Spleen (tissue), 11 donors: ENCODE results near the gene CEACAM5. TPM values are rescaled to one million over a fixed set of nuclear protein-coding genes. Genes with fewer than 3 reads are reported as not detected.
A peak's percentile ranks its signal among the peaks of the same experiment; 100 is the strongest.

Source experiments
- DNase-seq: peaks from one replicate; pipeline ENCODE4 v3.0.0-alpha.2; 2020
- H3K27ac ChIP-seq, 8 donors: fragments of 200-600 bp; sonication (generic) in 7 of 8; 1 replicate in 4 of 8; 2 replicates in 4 of 8; pipeline versions ENCODE4 v1.5.0 to v1.8.0; 2016 to 2021; ENCODE audit warnings: inconsistent platforms in 4 of 8, mild to moderate bottlenecking in 4 of 8, moderate library complexity in 1 of 8
- H3K27me3 ChIP-seq, 7 donors: fragments of 200-600 bp; sonication (generic) in 6 of 7; replicated peaks in 1 of 7; 1 replicate in 4 of 7; 2 replicates in 3 of 7; pipeline versions ENCODE4 v1.5.0 to v1.8.0; 2016 to 2021; ENCODE audit warnings: inconsistent platforms in 3 of 7, mild to moderate bottlenecking in 1 of 7
- H3K36me3 ChIP-seq, 6 donors: fragments of 200-600 bp; sonication (generic) in 5 of 6; 1 replicate in 4 of 6; 2 replicates in 2 of 6; pipeline versions ENCODE4 v1.5.0 to v1.8.0; 2016 to 2021; ENCODE audit warnings: inconsistent platforms in 2 of 6
- H3K4me1 ChIP-seq, 6 donors: fragments of 200-600 bp; sonication (generic) in 5 of 6; 1 replicate in 3 of 6; 2 replicates in 3 of 6; pipeline versions ENCODE4 v1.5.0 to v1.8.0; 2016 to 2021; ENCODE audit warnings: inconsistent platforms in 3 of 6
- H3K4me3 ChIP-seq, 8 donors: fragments of 200-600 bp; sonication (generic) in 7 of 8; 1 replicate in 4 of 8; 2 replicates in 4 of 8; pipeline versions ENCODE4 v1.5.0 to v1.8.0; 2016 to 2021; ENCODE audit warnings: inconsistent platforms in 4 of 8, mild to moderate bottlenecking in 4 of 8, moderate library complexity in 2 of 8
- H3K9me3 ChIP-seq, 8 donors: fragments of 200-600 bp; sonication (generic) in 7 of 8; 1 replicate in 4 of 8; 2 replicates in 4 of 8; pipeline versions ENCODE4 v1.5.0 to v1.8.0; 2016 to 2021; ENCODE audit warnings: inconsistent platforms in 4 of 8
- POLR2A ChIP-seq, 3 donors: fragments of 450-650 bp; IDR thresholded peaks; one replicate each; pipeline ENCODE4 v1.5.1; 2017; ENCODE audit warnings: antibody characterized with exemption in 3 of 3, mild to moderate bottlenecking in 1 of 3
- POLR2AphosphoS5 ChIP-seq, 3 donors: sonication (generic); formaldehyde crosslinking; IDR thresholded peaks; one replicate each; pipeline ENCODE4 v1.5.1; 2017; ENCODE audit warnings: antibody characterized with exemption in 3 of 3
- WGBS, 5 donors: extraction: QIAGEN DNeasy Blood & Tissue Kit in 3 of 5; methylation state at CpG; one replicate each; pipeline versions ENCODE4 v1.1.5 to v1.1.7; 2013 to 2018; 5-methylcytosine and 5-hydroxymethylcytosine counted together
- intact Hi-C: fragments of 100-400 bp; cut with DNase I; formaldehyde crosslinking; loops from one replicate; pipeline ENCODE4 v1.15.0; 2023; ENCODE audit warnings: low total_unique reads
- polyA plus RNA-seq, 3 donors: library from polyadenylated mRNA; stranded (reverse); fragments of 200-250 nt; gene quantifications; one replicate each; pipeline ENCODE4 v1.2.1, GENCODE V29; 2013
- total RNA-seq, 7 donors: library from RNA; depleted of rRNA in 3 of 7; stranded (reverse); fragments of >200 nt in 3 of 7; fragmentation: NEBNext Ultra II Directional in 4 of 7; extraction: Animal tissue kit (Norgen Biotek cat#: 25700) in 4 of 7; gene quantifications; one replicate each; pipeline versions ENCODE4 v1.1.0 to v1.2.1, GENCODE V29; 2016 to 2021
- TF ChIP-seq, protein P1 (sequence below), 11 experiments: fragments of 200-600 bp in 7 of 11; fragments of 450-650 bp in 4 of 11; sonication (generic) in 4 of 11; IDR thresholded peaks in 8 of 11; conservative IDR thresholded peaks in 3 of 11; 1 replicate in 7 of 11; 2 replicates in 4 of 11; pipeline versions ENCODE4 v1.4.0 to v1.8.0; 2016 to 2021; ENCODE audit warnings: antibody characterized with exemption in 11 of 11, inconsistent platforms in 4 of 11, mild to moderate bottlenecking in 1 of 11
- donor health status: healthy with polysubstance abuse.
- donor health status: DM: no; HTN: no; CAD: no; lungs with moderate emphysema.
- donor health status: DM: no; HTN: no; CAD: no.
- donor health status: Bipolar disorder and iron deficiency.
- donor health status: healthy.
- donor health status: DM: no; HTN: no; CAD: no.
- donor health status: DM: yes; HTN: yes; CAD: no.

The CEACAM5 gene
- total and polyA plus RNA-seq, 10 donors = 0.60 to 0.61 TPM; not detected in 8

DNA sequence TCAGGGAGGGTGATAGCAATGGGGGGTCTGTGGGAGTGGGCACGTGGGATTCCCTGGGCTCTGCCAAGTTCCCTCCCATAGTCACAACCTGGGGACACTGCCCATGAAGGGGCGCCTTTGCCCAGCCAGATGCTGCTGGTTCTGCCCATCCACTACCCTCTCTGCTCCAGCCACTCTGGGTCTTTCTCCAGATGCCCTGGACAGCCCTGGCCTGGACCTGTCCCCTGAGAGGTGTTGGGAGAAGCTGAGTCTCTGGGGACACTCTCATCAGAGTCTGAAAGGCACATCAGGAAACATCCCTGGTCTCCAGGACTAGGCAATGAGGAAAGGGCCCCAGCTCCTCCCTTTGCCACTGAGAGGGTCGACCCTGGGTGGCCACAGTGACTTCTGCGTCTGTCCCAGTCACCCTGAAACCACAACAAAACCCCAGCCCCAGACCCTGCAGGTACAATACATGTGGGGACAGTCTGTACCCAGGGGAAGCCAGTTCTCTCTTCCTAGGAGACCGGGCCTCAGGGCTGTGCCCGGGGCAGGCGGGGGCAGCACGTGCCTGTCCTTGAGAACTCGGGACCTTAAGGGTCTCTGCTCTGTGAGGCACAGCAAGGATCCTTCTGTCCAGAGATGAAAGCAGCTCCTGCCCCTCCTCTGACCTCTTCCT, 11.1 kb upstream of the CEACAM5 start:
- H3K9me3 ChIP-seq = peaks cover 0 to 20% (median 15%) of the 10 kb centered on the region in 8 donors

GRCh38 chr19:41698746-41699230, 9.6 kb upstream of the CEACAM5 start:
- Histone ChIP-seq H3K4me3 (no peak overlapping the region), H3K4me1 (no peaks in the 10 kb centered on the region), H3K27me3 (peaks cover 0 to 74% (median 10%) of the 10 kb centered on the region in 7 donors), H3K9me3 (peaks cover 0 to 5% (median 1%) of the 10 kb centered on the region in 8 donors), H3K27ac (no peak overlapping the region), H3K36me3 (no peaks in the 10 kb centered on the region)
- intact Hi-C loops = no loop called here
- DNase-seq = no peak
- TF ChIP-seq POLR2A (IDR thresholded peaks at IDR 0.05) = no peak
- TF ChIP-seq, protein P1, sequence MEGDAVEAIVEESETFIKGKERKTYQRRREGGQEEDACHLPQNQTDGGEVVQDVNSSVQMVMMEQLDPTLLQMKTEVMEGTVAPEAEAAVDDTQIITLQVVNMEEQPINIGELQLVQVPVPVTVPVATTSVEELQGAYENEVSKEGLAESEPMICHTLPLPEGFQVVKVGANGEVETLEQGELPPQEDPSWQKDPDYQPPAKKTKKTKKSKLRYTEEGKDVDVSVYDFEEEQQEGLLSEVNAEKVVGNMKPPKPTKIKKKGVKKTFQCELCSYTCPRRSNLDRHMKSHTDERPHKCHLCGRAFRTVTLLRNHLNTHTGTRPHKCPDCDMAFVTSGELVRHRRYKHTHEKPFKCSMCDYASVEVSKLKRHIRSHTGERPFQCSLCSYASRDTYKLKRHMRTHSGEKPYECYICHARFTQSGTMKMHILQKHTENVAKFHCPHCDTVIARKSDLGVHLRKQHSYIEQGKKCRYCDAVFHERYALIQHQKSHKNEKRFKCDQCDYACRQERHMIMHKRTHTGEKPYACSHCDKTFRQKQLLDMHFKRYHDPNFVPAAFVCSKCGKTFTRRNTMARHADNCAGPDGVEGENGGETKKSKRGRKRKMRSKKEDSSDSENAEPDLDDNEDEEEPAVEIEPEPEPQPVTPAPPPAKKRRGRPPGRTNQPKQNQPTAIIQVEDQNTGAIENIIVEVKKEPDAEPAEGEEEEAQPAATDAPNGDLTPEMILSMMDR (IDR thresholded peaks at IDR 0.05 in 8 of 11, conservative IDR thresholded peaks at IDR 0.05 in 3 of 11) = no peak
- no peak for TF ChIP-seq POLR2AphosphoS5 (IDR thresholded peaks at IDR 0.05)
- WGBS, 5 donors = 37 to 75% (median 47%) methylated on average over 1 of the region's 1 CpG

More for the DNA sequence above, 11.1 kb upstream of the CEACAM5 start:
- Histone ChIP-seq H3K27ac (no peak overlapping the region), H3K4me1 (no peaks in the 10 kb centered on the region), H3K36me3 (no peaks in the 10 kb centered on the region), H3K4me3 (no peak overlapping the region), H3K27me3 (peaks cover 0 to 76% (median 10%) of the 10 kb centered on the region in 7 donors)
- 60 to 78% (median 61%) methylated on average over 6 to 9 of the region's 9 CpGs for WGBS, 5 donors
- TF ChIP-seq, protein P1 (IDR thresholded peaks at IDR 0.05 in 8 of 11, conservative IDR thresholded peaks at IDR 0.05 in 3 of 11) = no peak
- no peak for TF ChIP-seq POLR2A (IDR thresholded peaks at IDR 0.05)
- no peak for TF ChIP-seq POLR2AphosphoS5 (IDR thresholded peaks at IDR 0.05)
- DNase-seq = peak; percentile 17
- intact Hi-C loops = no loop called here

GRCh38 chr19:41699231-41699967, 9.0 kb upstream of the CEACAM5 start:
- Histone ChIP-seq H3K27me3 (peaks cover 0 to 74% (median 14%) of the 10 kb centered on the region in 7 donors), H3K36me3 (no peaks in the 10 kb centered on the region), H3K27ac (no peak overlapping the region), H3K4me3 (no peak overlapping the region), H3K9me3 (no peaks in the 10 kb centered on the region), H3K4me1 (no peaks in the 10 kb centered on the region)
- TF ChIP-seq POLR2AphosphoS5 (IDR thresholded peaks at IDR 0.05) = no peak
- TF ChIP-seq POLR2A (IDR thresholded peaks at IDR 0.05) = no peak
- TF ChIP-seq, protein P1 (IDR thresholded peaks at IDR 0.05 in 8 of 11, conservative IDR thresholded peaks at IDR 0.05 in 3 of 11) = no peak
- 68 to 84% (median 72%) methylated on average over 10 to 17 of the region's 17 CpGs for WGBS, 5 donors
- intact Hi-C loops = no loop called here
- peak; percentile 51 for DNase-seq

DNA sequence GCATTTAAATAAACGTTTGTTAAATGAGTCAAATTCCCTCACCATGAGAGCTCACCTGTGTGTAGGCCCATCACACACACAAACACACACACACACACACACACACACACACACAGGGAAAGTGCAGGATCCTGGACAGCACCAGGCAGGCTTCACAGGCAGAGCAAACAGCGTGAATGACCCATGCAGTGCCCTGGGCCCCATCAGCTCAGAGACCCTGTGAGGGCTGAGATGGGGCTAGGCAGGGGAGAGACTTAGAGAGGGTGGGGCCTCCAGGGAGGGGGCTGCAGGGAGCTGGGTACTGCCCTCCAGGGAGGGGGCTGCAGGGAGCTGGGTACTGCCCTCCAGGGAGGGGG, 8.5 kb upstream of the CEACAM5 start:
- H3K27me3 ChIP-seq = peaks cover 0 to 74% (median 17%) of the 10 kb centered on the region in 7 donors
- 56 to 76% (median 59%) methylated on average over 2 of the region's 2 CpGs for WGBS, 5 donors
- no peak for DNase-seq
- H3K4me1 ChIP-seq = no peaks in the 10 kb centered on the region
- intact Hi-C loops = no loop called here
- H3K27ac ChIP-seq = no peak overlapping the region
- TF ChIP-seq, protein P1 (IDR thresholded peaks at IDR 0.05 in 8 of 11, conservative IDR thresholded peaks at IDR 0.05 in 3 of 11) = no peak
- TF ChIP-seq POLR2AphosphoS5 (IDR thresholded peaks at IDR 0.05) (no peak), POLR2A (IDR thresholded peaks at IDR 0.05) (no peak)
- no peaks in the 10 kb centered on the region for H3K9me3 ChIP-seq
- no peaks in the 10 kb centered on the region for H3K36me3 ChIP-seq
- no peak overlapping the region for H3K4me3 ChIP-seq
